ENCODE measurements around the gene BTN2A1.
"Not testable (repeated sequence)": the region's sequence is repeated elsewhere in the genome, so short reads cannot be mapped to it uniquely, and the experiment has no call there.

The BTN2A1 gene

DNA sequence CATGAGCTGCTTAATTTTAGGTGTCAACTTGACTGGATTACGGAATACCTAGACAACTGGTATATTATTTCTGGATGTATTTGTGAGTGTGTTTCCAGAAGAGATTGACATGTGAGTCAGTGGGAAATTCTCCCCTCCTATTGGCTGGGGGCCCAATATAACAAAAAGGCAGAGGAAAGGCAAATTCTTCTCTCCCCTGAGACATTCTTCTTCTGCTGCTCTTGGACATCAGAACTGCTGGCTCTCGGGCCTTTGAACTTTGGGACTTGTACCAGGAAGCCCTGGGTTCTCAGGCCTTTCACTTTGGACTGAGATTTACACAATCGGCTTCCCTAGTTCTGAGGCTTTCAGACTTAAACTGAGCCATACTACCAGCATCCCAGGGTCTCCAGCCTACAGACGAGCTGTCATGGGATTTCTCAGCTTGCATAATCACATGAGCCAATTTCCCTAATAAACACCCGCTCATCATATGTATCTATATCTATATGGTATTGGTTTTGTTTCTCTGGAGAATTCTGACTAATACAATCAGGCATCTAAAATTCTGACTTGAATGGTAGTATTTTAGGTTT lies 25.0 kb upstream of the BTN2A1 start:
- no peak for DNase-seq (ENCODE audit: low read depth, low spot score)

DNA sequence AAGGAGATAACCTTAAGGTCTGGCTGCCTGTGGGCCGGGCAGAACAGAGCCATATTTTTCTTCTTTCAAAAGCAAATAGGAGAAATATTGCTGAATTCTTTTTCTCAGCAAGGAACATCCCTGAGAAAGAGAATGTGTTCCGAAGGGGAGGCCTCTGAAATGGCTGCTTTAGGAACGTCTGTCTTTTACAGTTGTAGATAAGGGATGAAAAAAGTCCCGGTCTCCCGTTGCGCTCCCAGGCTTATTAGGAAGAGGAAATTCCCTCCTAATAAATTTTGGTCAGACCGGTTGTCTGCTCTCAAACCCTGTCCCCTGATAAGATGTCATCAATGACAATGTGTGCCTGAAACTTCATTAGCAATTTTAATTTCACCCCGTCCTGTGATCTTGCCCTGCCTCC lies 24.1 kb upstream of the BTN2A1 start:
- DNase-seq (ENCODE audit: low read depth, low spot score): not testable (repeated sequence)

DNA sequence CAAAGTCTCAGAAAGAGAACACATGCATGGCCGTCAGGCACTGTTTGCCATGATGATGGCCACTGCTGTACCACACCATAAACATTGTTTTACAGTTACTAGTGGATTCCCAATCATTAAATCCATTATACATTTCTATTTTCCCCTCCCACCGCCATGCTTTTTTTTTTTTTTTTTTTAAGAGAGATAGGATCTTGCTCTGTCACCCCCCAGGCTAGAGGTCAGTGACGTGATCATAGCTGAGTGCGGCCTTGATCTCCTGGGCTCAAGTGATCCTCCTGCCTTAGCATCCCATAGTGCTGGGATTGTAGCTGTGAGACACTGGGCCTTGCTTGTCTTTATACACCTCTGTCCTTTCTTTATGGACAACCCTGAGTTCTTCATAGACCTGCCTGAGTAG lies 21.7 kb upstream of the BTN2A1 start:
- DNase-seq (ENCODE audit: low read depth, low spot score): no peak

DNA sequence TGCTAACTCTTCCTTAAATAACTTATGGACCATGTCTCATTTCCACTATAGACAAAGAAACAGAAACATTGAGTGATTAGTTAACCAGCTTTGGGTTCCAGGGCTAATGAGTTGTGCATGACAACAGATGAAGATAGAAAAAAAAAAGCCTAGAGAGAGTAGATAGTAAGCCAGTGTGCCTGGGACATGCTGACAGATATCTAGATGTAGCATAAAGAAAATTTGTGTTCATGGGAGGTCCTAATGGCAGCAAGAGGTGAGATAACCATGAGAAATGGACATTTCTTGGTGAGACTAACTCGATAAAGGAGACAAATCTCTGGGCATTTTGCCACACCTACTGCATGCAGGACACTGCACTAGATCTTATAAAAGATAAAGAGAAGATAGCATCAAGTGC lies 20.2 kb upstream of the BTN2A1 start:
- DNase-seq (ENCODE audit: low read depth, low spot score): no peak

DNA sequence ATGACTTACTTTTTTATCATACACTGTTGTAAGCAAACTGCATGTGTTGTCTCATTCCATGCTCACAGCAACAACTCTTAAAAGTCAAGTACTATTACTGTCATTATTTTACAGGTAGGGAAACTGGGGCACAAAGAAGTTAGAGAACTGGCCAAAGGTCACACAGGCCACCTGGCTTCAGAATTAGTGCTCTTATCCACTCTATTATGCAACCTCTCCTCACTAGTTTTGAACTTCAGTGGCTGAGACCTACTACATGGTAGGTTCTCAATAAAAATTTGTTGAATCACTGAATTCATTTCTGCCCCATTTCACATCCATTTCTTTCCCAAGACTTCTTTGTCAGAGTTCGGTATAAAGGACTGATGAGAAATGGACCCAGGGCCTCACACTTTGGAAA lies 19.8 kb upstream of the BTN2A1 start:
- no peak for DNase-seq (ENCODE audit: low read depth, low spot score)

DNA sequence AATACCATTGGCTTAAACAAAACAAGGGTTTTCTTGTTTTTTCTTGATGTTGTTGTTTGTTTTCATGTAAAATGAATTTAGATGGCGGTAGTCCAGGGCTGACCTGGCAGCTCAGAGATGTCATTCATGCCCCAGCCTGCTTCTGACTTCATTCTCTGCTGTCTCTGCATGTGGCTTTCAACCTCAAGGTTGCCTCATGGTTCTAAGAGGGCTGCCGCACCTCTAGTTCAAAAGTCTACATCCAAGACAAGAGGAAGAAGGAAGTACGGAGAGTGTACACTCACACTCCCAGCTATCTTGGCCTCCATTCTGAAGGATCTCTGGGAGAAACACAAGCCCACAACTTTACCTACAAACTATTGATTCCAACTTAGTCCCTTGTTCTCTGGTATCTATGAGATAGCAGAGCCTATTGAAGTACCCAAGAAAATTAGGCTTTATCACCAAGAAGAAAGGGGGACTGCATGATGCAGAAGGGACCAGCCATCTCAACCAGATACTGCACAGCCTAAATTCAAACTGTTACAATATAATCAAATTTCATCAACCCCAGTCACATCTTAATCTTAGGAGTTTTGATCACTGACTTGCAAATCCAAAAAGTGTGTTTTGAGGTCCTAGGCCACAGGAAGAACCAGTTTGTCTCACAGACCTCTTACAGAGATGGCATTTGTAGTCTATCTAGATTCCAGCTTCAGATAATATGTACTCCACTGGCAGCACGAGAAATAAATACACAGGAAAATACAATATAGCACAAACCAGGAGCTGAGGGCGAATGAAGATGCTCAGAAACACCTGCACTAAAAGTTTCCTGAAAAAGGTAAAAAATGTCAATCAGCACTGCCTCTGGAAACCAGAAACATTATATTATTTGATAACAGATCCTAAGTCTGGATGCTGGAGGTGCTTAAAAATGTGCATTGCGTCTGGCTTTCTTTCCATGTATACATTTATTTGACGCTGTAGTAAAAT lies 18.3 kb upstream of the BTN2A1 start:
- no peak for DNase-seq (ENCODE audit: low read depth, low spot score)

DNA sequence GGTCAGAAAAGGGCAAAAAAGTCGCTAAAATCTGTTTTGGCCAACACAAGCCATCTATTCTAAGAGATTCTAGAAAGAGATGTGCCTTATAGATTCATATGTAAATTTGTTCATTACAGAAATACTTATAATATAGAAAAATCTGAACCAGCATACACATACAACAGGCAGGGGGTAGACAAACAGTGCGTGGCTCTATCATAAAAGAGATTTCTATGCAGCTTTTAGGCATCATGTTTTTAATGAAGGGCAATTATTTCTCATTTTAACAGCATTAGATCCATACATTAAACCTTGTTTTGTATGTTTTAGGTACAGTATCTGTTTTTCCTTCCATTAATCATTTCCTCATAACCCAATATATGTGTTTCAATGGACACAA lies 16.8 kb upstream of the BTN2A1 start:
- no peak for DNase-seq (ENCODE audit: low read depth, low spot score)

DNA sequence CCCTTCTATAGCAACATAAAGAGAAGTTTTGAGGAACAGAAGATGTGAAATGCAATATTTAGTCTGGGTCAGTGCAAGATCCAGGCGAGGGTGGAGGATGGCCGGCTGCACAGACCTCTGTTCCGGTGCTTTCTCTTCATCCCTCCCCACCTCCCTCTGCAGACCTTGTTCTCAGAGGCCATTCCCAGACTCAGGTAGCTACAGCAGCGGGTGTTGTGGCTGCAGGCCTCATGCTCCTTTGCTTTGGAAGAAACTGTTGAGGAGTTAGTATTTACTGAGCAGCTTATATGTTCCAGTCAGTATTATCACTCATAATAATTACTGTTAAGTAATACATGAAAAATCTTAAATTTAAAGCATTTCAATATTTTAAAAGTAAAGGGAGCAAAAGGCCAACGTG lies 15.8 kb upstream of the BTN2A1 start:
- no peak for DNase-seq (ENCODE audit: low read depth, low spot score)

DNA sequence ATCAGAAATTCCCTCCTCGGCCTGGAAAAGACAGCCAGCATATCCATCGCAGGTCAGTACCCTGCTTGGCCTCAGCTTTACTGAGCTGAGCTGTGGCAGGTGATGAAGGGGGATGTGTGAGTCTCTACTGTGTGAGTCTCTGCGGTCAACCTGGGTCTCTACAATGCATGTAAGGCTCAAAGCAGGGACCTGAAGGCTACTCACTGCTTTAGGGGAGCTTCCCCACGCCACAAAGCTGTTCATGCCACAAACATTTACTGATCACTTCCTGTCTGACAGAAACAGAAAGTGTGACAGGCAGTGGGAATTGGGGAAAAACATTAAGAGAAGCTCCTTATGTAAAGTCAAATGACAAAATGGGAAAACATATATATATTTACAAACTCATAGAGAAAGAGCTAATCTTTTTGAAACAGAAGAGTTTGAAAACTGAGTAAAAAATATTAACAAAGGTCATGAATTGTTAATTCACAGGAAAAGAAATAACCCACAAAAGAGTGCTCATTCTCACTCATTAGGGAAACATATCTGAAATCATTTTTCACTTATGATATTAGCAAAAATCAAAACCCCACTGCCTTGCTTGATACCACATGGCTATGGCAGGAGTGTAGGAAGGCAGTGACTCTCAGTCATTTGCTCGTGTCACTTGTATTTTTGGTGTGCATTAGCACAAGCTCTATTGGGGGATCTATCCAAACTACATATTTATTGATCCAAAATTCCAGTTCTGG lies 11.7 kb upstream of the BTN2A1 start:
- no peak for DNase-seq (ENCODE audit: low read depth, low spot score)

DNA sequence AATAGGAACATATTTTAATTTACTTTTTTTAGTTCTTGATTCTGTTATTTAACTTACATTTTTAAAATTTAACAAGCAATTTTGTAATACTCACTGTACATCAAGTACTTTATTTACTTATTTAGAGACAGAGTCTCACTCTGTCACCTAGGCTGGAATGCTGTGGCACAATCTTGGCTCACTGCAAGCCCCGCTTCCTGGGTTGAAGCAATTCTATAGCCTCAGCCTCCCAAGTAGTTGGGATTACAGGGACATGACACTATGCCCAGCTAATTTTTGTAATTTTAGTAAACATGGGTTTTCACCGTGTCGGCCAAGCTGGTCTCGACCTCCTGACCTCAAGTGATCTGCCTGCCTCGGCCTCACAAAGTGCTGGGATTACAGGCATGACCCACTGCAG lies 10.5 kb upstream of the BTN2A1 start:
- DNase-seq (ENCODE audit: low read depth, low spot score): no peak

DNA sequence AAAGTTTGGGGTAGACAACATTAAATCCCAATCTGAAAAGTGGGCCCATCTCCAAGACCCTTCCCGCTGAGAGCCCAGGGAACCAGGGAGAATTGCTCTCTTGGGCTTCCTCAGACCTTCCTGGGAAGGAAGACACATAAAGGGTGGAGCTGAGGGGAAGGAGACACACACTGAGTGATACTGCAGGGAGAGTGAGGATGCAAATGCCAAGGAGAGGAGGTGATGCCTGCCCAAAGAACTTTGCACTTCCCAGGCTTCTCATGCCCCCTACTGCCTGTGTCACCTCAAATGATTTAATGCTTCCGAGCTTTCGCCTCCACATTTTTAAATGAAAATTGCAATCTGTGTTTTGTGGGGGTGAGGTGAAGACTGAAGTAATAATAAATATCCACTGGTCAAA lies 7.5 kb upstream of the BTN2A1 start:
- DNase-seq (ENCODE audit: low read depth, low spot score): no peak

DNA sequence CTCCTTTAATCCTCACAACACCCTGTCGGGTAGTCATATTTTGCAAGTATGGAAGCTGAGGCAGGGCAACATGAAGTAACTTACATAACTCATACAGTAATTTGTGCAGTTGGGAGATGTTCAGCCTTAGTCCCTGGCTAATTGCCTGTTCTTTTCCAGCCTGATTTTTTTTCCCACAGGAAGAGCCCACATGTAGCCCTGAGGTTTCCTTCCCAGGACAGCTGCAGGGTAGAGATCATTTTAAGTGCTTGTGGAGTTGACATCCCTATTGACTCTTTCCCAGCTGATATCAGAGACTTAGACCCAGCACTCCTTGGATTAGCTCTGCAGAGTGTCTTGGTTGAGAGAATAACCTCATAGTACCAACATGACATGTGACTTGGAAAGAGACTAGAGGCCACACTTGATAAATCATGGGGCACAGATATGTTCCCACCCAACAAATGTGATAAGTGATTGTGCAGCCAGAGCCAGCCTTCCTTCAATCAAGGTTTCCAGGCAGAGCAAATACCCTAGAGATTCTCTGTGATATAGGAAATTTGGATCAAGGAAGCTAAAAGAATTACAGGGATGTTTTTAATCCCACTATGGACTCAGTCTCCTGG lies 5.0 kb upstream of the BTN2A1 start:
- DNase-seq (ENCODE audit: low read depth, low spot score): no peak

DNA sequence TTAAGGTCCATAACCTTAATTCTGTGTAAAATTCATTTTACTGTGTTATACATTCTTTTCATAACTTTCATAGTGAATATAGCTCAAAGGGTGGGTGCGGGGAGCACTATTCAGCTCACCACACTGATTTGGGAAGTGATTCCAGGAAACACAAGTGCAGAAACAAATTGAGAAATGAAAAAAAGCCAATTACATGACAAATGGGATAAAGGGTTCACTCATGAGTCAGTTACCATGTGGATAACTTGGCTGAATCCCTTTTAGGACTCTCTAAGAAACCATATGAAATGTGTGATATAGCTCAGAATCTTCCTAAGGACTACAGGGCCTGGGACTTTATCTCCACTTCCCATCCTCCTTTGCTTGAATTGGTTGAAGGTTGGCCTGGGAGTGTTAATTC lies 3.1 kb upstream of the BTN2A1 start:
- DNase-seq (ENCODE audit: low read depth, low spot score): no peak

DNA sequence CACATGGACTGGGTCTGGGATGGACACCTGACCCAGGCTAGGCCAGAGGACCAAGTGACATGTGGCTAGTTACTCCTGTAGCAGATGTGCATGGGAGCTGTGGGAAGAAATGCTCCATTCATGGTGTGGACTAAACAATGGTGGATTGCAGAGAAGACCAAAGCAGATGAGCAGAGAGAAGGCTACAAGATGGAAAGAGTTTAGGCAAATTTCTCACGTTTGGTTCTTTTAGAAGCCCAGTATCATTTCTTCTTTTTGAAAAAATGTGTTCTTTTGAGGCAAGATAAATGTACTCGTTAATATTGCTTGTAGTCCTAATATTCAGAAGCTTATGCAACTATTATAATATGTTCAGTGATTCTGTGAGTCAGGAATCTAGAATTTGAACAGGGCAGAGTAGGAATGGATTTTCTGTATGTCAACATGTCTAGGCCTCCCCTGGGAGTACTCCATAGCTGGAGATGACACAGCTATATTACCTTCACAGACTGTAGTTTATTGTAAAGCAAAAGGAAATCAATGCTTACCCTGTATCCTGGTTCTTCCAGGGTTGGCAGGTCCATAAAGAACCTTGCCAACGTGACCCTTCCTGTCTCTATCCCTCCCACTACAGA lies 2.3 kb upstream of the BTN2A1 start:
- DNase-seq (ENCODE audit: low read depth, low spot score): no peak

DNA sequence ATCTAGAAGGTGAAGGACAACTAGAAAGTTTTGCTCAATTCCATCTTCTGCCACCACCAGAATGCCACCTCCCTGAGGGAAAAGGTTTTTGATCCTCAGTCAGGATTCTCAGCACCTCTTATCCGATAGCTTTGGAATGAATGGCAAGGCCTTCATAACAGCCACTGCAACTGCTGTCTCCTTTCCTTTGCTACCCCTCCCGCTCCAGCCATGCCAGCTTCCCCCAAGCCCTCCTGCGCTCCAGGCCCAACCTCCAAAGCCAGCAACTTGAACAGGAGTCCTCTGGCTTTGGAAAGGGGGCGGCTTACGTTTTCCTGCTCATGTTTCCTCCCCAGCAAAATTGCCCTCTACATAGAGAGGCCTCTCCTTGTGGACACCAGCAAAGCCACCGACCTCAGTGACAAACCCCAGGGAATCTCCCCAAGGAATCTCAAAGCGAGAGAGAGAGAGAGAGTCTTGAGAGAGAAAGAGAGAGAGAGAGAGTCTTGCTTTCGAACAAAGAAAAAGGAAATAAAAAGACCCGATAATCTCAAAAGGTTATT lies 420 bp upstream of the BTN2A1 start:
- no peak for DNase-seq (ENCODE audit: low read depth, low spot score)

DNA sequence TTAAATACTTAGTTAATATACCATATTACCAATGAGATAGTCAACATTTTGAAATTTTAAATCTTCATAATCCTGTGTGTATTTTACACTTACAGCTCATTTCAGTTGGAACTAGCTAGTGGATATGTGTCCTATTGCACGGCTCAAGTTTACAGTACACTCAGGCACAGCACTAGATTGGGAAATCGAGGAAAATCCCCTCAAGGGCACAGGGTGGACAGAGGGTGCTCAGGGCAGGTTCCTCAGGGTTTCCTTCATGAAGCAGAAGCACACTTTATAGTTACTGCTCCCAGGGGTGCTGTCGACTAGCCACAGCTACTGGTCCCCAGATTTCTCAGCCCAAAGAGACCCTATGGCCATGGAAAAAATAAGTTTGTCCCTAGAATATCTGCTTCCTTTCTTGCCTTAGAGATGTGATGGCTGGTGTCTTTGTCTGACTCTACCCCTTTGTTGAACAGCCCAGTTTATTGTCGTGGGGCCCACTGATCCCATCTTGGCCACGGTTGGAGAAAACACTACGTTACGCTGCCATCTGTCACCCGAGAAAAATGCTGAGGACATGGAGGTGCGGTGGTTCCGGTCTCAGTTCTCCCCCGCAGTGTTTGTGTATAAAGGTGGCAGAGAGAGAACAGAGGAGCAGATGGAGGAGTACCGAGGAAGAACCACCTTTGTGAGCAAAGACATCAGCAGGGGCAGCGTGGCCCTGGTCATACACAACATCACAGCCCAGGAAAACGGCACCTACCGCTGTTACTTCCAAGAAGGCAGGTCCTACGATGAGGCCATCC lies 1.5 kb downstream of the BTN2A1 start:
- no peak for DNase-seq (ENCODE audit: low read depth, low spot score)

DNA sequence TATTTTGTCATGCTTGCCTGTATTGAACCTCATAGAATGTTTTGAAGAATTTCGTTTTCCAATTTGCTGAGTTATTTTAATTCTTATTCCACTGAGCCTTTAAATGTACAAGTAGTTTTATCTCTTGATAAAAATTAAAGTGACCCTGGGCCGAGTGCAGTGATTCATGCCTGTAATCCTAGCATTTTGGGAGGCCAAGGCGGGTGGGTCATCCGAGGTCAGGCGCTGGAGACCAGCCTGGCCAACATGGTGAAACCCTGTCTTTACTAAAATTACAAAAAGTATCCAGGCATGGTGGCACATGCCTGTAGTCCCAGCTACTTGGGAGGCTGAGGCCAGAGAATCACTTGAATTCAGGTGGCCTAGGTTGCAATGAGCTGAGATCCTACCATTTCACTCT lies 3.6 kb downstream of the BTN2A1 start:
- not testable (repeated sequence) for DNase-seq (ENCODE audit: low read depth, low spot score)

DNA sequence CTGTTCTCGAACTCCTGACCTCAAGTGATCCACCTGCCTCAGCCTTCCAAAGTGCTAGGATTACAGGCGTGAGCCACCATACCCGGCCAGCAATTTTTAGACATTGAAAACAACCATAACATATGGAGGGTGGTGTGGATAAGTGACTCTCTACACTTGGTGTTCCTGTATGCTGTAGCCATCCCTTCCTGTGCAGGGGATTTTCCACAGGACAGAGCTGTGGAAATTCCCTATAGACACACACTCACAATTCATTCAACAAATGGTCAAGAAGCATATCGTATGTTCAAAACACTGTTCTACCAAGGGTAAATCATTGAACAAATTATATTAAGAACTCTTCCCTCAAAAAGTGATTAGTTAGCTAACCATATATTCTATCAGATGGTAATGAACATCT lies 6.3 kb downstream of the BTN2A1 start:
- no peak for DNase-seq (ENCODE audit: low read depth, low spot score)

DNA sequence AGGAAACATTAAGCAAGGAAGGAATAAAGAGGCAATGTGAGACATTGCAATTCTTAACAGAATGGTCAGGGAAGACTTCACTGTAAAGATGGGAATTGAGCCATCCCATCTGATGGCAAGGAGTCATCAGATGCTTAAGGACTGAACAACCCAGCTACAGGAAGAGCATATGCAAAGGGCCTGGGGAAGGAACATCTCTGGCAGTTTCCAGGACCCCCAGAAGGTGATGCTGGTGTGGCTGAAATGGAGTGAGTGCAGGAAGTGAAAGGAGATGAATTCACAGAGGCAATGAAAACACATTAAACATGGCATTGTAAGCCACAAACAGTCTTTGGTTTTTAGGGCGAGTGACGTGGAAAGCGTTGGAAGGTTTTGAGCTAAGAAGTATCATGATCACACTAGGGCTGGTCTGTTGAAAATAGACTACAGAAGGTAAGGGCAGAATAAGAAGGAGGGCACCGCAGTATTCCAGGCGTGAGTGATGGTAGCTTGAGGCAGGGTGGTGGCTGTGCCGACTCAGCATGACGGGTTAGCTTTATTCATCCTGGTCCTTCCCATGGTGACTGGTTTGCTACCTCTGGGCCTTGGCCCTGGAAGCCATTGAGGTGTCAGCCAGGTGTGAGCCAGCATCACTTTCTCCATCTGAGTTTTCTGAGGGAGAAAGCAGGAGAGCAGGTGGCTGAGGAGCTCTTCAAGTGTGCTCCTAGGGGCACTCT lies 6.8 kb downstream of the BTN2A1 start:
- no peak for DNase-seq (ENCODE audit: low read depth, low spot score)

DNA sequence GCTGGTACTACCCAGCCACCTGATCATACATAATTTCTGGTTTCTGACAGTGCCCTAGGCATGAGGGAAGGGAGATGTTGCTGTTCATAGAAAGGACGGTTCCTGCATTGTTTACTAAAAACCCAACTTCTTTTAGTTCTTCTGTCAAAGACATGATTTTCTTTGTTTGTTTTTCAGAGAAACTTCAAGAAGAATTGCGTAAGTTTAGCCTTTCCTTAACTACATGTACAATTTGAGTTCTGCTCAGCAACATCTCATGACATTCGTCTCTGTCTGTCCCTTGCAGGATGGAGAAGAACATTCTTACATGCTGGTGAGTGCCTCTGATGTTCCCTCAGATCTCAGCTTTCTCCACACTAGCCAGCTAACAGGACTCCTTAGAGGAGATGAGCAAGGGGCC lies 8.0 kb downstream of the BTN2A1 start:
- no peak for DNase-seq (ENCODE audit: low read depth, low spot score)

Data from activated naive CD8-positive, alpha-beta T cell treated with anti-CD3 and anti-CD28 coated beads, Interleukin-2, amount 50 U/mL, for 16 hours (primary cell).